Stromal cell of bone marrow (primary cell): ENCODE results near the gene DST.
"Not testable (repeated sequence)": the region's sequence is repeated elsewhere in the genome, so short reads cannot be mapped to it uniquely, and the experiment has no call there.

Experiments
- DNase-seq: peaks from one replicate; pipeline ENCODE4 v3.0.0-alpha.2; 2012; ENCODE audit warnings: low read depth

The DST gene

DNA sequence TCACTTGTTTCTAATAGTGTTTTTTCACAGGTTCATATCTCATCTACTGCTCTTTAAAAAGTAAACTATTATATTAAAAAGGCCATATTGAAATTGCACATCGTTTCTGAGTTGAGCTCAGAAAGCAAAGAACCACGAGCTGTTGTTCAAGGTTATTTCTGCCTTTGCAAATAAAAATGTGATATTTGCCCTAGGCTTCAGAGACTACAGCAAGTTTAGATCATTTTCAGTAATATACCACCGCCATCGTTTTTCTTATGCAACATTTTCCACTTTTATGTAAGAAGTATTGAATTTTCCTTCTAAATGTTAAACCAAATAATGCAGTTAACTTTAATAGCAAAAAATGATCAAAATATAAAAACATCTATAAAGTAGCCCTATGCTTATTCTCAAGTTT lies 71.1 kb downstream of the DST start:
- DNase-seq = no peak

DNA sequence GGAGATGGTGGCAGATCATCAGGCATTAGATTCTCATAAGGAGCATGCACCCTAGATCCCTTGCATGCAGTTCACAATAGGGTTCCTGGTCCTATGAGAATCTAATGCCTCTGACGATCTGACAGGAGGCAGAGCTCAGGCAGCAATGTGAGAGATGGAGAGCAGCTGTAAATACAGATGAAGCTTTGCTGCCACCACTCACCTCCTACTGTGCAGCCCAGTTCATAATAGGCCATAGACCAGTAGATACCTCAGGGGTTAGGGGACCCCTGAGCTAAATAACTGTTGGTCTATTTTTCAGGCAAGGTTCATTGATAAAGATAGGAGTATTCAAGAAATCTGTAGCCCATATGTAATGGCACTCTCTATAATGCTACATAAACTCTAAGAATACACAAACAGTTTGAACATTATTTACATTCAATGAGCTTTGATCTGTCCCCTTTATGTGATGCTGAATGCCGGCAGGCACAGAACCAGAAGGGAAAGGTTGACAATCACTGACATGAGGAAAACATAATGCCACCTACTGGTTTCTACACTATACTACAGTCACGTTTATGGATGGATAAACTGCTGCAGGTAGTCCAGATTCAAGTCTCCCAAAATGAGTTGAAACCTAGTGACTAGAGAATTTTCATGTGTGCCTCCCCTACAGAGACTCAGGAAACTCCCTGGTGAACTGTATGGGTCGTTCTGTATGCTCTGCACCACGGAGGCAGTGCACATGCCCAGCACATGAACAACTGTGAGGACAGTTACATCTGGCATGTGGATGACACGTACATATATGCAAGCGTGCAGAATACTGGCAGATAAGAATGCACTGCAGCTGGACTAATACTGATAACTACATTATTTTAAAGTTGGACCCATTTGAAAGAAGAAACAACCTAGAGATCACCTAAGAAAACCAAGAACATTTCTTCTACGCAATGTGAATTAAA lies 72.0 kb downstream of the DST start:
- DNase-seq = no peak

- no peak for DNase-seq
These were observed 75.2 kb downstream of the DST start for GRCh38 chr6:56567501-56567900.

DNA sequence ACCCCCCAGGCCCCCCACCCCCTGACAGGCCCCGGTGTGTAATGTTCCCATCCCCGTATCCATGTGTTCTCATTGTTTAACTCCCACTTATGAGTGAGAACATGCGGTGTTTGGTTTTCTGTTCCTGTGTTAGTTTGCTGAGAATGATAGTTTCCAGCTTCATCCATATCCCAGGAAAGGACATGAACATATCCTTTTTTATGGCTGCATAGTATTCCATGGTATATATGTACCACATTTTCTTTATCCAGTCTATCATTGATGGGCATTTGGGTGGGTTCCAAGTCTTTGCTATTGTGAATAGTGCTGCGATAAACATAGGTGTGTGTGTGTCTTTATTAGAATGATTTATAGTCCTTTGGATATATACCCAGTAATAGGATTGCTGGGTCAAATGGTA lies 80.0 kb downstream of the DST start:
- DNase-seq = not testable (repeated sequence)

- no peak for DNase-seq
These were observed 85.7 kb downstream of the DST start for GRCh38 chr6:56556751-56557540.

DNA sequence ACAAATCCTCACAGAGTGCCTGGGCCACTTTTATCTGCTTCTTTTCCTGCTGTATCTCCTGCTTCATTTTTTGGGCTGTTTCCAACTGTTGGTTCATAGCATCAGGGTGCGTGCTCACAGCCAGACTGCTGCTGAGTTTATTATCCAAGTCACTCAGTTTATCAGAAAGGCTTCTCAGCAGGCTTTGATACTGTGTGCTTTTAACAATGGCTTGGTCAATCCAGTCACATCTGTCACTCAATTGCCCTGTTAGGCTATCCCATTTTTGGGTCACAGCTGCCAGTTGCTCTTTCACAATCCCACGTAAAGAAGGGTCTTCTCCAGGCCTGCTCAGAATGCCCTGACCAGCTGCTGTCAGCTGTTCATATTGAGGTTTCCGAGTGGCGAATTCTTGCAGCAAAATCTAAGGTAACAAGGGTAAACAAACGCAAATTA lies 87.2 kb downstream of the DST start:
- no peak for DNase-seq

GRCh38 chr6:56552187-56553130 lies 90.2 kb downstream of the DST start:
- DNase-seq = no peak

DNA sequence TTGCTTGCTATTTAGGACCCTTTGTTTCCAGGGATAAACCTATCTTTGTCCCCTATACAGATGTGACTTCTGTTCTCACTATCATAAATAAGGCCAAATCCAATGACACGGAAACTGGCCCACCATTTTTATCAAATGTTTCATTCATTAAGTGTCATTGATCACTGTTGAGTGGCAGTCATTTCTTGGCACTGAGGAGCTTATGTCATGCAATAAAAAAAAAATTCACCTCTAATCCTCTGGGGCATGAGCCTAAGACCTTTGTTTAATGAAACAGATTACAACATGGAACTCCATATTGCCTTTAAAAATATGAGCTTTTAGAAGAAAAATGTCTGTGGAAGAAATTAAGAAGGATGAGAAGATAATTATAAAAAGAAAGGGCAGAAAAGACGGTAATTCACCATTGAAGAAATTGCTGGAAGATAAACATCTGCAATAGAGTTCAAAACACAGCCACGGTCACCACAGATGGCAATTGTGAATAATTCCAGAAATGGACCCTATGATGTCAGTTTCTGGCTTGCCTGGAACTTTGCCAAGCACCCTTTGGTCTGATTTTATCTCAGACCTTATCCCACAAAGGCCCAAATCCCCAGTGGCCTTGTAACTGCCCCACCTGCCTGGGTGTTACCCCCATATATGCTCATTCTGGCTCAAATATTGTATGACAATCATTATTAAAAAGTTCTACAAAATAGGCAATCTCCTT lies 91.1 kb downstream of the DST start:
- no peak for DNase-seq

DNA sequence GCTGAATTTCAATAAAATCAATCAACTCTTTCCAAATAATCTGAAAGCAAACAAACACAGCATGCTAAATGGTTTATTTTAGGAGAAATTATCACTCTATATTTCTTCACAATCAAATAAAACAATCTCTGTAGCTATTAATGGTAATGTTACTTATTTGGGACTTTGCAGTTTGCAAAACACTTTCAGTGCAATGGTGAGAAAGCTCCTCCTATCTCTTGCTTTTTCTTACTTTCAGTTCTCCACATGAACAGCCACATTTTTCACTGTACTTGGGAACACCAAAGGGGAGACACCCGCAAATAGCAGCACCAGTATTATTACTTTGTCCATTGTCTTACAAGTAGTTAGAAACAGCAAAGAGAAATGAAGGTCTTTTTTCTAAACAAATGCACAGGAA lies 92.4 kb downstream of the DST start:
- no peak for DNase-seq

DNA sequence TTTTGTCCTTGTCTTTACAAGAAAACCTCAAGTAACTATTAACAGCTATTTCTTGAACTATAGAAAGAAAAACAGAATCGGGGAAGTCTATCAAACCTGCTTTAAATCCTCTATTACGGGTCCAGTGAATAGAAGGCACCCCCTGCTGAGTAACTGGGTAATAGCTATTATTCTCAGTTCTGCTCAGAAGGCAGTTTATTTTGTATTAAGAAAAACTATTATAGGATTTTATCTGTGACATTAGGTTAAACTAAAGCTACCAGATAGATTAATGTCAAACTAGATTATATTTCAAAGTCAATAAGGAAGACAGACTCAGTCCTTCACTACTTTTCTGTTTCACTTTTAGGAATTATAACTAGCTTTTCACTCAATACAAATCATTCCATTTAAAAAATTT lies 93.7 kb downstream of the DST start:
- no peak for DNase-seq

DNA sequence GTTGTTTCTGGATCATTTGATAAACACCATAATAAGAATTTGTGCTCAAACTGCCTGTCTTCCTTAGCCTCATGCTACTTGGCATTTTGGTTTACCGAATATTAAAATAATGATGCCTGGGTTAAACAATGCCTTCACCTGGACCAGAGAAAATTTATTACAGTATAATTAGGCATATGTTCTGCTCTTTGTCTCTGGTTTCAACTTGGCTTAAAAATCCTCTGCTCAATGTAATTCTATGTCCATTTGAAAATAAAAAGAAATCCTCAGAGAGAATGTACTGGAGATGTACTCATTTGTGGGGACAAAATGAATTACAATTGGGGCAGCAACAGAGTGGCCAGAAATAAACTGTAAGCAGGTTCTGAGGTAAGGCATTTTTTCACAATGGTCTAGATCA lies 95.0 kb downstream of the DST start:
- DNase-seq = no peak

DNA sequence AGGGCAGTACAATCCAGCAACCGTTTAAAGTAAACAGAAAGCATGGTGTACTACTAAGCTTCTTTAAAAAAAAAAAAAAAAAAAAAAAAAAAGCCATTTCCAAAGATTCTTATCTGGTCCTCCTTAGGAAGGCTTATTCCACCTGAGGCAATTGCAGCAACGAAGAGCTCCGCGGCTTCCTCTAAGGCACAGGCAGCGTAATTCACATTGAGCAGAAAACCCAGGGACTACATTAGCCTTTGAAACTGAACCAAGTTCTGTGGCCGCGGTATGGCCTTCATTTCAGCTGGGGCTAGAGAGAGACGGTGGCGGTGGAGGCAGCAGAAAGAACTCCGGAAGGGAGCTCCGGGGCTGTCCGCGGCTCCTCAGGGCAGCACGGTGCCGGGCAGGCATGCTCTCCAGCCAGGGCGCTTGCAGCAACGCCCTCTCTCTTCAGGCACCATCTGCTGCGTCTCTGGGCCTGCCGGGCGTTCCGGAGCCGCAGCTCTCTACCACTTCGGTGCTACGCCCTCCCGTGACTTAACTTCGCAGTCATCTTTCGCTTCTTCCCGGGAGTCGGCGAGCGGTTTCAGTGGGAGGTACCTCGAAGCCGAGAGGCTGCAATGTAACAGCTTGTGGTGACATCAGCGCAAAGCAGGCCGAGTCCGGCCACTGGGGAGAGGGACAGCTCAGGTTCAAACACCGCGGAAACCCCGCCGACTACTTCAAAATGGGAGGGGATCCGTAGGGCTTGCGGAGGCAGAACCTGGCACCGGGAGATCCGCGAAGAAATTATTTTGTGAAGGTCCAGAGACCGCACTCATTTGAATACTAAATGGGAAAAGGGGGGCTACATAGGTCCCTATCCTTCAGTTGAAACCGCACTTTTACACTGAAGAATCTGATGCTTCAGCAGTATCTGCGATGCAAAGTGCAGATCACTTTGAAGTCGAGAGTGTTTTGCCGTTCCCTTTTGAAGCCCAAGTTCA lies 100.0 kb downstream of the DST start:
- peak; percentile 95 for DNase-seq

GRCh38 chr6:56541741-56542360 lies 100.8 kb downstream of the DST start:
- no peak for DNase-seq

DNA sequence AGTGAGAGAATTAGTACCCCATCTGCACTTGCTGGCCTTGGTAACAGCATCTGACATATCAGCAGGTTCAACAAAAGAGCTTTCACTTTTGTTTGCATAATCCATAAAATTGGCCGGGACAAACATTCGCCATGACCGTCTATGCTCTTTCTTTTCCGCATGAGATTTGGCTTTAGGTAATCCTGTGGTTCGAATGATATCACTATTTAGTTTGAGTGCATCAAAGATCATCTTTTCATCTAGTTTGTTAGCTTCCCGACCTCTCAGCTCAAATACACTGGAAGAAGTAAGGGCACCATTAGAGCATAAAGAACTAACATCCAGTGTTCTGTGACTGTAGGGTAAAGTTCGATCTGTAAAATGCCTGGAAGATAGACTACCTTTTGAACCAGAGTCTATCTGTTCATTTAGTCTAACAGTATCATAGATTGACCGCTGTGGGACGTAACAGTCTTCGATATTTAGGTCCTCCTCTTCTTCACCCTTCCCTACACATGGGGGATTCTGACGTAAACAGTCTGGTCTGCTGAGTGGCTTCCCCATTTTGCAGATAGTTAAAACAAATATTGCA lies 101.6 kb downstream of the DST start:
- DNase-seq = no peak

GRCh38 chr6:56540232-56541029 lies 102.3 kb downstream of the DST start:
- DNase-seq = no peak

- DNase-seq = no peak
These were observed 103.1 kb downstream of the DST start for GRCh38 chr6:56539527-56540105.

DNA sequence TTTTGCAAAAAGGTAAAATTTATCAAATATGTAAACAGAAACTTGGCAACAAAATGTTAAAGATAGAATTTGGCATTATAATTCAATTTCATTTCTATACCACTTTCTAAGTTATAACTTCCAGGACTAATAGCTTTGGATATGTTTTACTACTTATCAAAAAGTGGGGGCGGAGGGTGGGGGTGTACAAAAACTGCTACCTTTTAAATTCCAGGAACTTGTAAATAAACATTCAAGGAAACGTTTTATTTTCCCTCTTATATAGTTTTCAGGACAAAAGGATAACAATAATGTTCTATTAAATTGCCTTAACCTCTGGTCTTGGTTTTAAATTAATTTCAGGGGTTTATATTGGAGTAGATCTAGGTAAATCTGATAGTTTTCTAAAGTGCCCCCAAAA lies 103.8 kb downstream of the DST start:
- no peak for DNase-seq

DNA sequence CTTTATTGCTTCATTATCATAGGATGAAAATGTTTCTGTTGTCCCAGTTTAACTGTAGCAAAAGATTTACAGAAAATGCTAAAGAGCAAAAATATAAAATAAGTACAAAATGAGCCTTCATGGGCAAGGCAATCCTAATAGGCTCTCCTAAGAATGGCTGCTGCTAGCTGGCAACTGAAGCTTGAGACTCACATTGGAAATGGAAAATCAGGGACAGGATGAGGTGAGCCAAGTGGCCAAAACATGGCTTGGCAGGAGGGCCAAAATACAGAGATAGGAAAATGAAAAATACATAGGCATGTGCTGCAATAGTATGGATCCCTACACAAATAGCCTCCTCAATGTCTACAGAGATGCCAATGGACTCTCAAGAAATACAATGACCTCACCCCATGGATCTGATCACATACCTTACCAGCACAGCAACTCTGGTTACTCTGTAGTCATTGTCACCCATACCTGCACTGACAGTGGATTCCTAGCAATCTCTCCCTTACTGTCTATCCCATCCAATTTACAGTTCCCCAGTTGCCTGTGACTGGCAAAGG lies 105.4 kb downstream of the DST start:
- DNase-seq = no peak
